Islet precursor cell (in vitro differentiated cells): Measurements from ENCODE around the gene PCMT1.
"Not testable (repeated sequence)": the region's sequence is repeated elsewhere in the genome, so short reads cannot be mapped to it uniquely, and the experiment has no call there.

Experiments
- DNase-seq: peaks from one replicate; pipeline ENCODE4 v3.0.0-alpha.2; 2018

PCMT1 gene

GRCh38 chr6:149749594-149750135, at the start of gene PCMT1:
Gene PCMT1 (plus strand): TSS chr6:149749741. CDS start chr6:149749902, 161 bp downstream.
- DNase-seq: peak; percentile 97

DNA sequence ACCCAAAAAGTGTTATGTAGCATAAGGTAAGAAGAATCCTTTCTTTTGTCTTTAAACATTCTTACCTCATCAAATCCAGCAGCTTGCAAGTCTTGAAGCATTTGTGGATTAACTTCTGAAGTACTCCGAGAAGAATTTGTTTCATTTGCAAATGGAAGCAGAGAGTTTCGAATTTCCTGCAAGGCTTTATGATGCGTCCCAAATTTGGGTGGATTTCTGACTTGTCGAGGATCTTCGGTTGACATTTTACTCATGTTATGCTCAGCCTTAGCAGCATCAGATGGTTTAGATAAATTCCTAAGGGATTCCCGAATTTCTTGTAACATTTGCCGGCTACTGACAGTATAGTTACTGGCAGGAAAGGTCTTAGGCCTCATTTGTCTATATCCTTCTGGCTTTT, 47.8 kb upstream of the PCMT1 start:
- no peak for DNase-seq

GRCh38 chr6:149711711-149712110, 37.8 kb upstream of the PCMT1 start:
- no peak for DNase-seq

GRCh38 chr6:149714442-149714841, 35.1 kb upstream of the PCMT1 start:
- no peak for DNase-seq

DNA sequence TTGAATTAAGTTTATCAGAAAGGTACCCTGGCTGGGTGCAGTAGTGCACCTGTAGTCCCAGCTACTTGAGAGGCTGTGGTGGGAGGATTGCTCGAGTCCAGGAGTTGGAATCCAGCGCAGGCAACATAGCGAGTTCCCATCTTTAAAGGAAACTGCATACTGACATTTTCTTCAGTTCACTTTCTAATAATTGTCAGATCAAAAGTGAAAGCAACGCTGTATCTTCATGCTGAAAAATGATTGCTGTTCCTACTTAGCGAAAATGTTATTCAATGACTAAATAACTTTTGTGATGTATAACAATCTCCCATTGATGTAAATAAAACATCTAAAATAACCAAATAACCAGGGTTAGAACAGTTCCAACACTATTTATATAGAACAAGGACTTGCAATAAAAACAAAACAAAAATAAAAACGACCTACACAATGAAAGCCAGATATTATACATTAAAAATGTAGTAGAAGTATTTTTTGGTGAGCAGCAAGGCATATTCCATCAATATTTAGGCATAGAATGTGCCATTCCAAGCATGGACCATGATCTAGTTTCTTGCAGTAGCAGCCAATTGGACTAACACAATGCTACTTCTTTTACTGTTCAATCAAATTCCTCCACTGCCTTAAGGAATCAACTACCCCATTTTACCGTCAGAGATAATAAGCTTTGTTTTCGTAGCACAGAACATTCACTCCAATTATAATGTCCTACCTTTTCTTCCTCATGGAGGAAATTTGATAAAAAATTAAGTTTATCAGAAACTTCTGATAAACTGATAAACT, 33.2 kb upstream of the PCMT1 start:
- no peak for DNase-seq

DNA sequence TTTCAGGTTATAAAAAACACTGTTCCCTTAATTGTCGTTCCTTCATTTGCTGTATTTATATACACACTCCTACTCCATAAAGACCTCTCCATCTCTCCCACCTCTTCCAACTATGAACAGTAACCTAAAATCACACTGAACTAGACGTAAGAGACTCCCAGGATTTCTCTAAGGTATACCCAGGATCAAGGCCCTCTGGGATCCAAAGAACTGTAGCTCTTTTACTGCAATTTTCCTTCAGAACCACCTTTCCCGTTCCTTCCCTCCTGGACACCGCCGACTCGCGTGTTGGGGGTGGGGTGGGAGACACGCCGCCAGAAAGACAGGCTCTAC, 32.3 kb upstream of the PCMT1 start:
- DNase-seq: no peak

DNA sequence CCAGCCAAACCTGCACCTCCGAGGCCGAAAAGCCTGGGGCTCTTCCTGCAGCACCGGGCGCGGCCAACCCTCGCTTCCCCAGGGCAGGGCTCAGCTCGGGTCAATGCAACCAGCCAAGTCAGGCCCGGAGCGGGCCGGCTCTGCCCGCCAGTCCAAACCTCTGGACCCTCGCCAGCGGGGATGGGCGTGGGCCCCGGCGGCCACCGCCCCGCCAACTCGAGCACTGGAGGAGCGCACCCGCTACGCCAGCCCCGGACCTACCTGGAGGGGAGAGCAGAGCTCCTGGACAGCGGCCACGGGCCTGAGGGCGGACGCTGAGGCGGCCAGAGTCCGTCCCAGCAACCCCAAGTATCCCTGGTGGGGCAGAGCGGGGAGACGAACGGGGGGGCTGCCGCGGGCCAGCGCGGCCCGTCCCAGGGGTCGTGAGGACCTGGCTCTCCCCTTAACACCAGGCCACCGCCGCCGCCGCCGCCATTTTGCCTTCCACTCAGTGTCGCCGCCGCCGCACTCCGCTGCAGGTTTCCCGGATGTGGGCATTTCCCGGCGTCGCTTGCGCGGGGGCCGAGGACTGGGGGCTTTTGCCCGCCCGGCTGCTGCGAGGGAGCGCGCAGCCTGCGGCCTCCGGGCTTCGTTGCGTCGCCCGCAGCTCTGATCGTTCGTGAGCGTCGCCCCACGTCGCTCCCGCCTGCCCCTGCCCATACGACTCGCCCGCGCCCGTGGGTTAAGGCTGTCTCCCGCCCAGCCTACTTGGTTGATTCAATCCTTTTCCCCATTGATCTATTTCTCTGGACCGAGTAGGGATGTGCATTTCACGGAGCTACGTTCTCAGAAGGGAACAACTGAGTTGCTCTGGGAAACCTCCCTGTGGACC, 31.7 kb upstream of the PCMT1 start, which contains the start of gene LATS1:
Gene LATS1 (minus strand): TSS at position 514 of the 871 bp plus-strand sequence. CDS start 15,975 bp downstream, outside the sequence.
- peak; percentile 96 for DNase-seq

GRCh38 chr6:149719531-149719930, 30.0 kb upstream of the PCMT1 start:
- DNase-seq: no peak

- DNase-seq: no peak
These were observed 26.3 kb upstream of the PCMT1 start for GRCh38 chr6:149723262-149723661.

- peak; percentile 87 for DNase-seq
These were observed 25.6 kb upstream of the PCMT1 start for GRCh38 chr6:149723771-149724417.

DNA sequence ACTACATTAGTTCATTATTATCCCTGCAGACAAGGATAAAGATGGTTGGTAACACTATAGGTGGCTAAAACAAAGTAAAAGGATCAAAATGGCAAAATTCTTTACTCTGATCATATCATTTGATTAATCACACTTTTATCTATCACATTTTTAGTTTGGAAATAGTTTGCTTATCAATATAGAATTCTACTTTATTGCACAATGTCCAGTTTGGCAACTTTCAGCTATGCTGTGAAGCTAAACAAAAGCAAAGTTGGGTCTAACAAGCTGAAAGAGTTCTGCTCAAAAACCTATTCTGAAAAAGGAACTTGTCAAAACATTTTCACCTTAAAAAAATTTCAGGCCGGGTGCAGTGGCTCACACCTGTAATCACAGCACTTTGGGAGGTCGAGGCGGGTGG, 23.8 kb upstream of the PCMT1 start:
- no peak for DNase-seq

DNA sequence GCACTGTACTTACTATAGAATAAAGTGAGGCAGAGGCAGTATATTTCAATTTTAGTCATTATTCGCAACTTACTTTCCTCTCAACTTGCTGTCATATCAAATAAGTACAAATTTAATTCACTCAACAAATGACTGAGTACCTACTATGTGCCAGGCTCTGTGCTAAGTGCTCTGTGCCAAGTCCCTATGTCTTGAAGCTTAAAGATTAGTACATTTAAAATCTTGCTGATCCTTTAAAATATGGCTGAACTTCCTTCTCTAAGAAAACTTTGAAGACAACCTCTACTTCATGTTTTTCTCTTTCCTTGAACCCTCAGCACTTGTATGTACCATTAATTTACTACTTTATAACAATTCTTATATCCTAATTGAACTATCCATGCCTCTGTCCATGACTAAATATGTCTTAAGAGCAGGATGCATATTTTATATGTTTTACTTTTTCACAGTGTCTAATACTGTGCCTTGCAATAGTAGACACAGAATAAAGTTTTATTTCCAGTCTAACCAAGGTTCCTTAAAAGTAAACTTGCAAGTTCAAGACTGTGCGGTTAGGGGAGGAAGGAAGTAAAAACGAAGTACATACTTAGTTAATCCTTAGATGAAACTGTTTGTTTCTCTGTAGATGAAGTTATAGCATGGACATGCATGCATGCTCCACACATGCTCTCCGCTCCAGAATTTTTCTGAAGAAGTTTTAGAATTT, 21.6 kb upstream of the PCMT1 start:
- DNase-seq: no peak

DNA sequence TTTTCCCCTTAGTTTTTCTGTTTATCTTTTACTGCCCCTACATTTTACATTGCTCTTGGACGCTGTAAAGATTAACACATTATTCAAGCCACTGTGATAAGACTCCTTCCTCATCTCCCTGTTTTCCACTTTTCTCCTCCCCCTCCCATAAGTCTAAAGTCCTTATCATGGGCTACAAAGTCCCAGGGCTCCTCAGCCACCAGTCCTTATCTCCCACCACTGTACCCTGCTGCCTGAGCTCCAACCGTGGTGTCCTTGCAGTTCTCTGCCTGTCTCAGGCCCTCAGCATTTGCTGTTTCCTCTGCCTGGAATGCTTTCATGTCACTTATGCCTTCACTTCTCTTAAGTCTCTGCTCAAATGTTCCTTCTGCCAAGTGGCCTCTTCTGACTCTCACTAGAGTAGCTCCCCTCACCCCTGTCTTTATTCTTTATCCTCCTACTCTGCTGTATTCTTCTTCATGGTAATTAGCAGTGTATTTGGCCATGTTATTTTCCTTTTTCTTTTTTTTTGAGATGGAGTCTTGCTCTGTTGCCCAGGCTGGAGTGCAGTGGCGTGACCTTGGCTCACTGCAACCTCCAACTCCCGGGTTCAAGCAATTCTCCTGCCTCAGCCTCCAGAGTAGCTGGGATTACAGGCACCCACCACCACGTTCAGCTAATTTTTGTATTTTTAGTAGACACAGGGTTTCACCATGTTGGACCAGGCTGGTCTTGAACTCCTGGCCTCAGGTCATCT, 20.9 kb upstream of the PCMT1 start:
- DNase-seq: peak; percentile 61

DNA sequence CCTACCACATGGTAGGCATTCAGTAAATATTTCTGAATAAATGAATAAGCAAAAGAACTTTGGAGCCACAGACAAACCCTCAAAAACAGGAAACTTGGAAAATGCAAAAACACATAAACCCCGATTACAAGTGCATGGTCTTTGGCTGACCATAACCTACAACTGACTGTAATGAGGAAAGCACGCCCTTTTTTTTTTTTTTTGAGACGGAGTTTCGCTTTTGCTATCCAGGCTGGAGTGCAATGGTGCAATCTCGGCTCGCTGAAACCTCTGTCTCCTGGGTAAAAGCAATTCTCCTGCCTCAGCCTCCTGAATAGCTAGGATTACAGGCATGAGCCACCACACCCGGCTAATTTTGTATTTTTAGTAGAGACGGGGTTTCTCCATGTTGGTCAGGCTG, 19.7 kb upstream of the PCMT1 start:
- DNase-seq: no peak

DNA sequence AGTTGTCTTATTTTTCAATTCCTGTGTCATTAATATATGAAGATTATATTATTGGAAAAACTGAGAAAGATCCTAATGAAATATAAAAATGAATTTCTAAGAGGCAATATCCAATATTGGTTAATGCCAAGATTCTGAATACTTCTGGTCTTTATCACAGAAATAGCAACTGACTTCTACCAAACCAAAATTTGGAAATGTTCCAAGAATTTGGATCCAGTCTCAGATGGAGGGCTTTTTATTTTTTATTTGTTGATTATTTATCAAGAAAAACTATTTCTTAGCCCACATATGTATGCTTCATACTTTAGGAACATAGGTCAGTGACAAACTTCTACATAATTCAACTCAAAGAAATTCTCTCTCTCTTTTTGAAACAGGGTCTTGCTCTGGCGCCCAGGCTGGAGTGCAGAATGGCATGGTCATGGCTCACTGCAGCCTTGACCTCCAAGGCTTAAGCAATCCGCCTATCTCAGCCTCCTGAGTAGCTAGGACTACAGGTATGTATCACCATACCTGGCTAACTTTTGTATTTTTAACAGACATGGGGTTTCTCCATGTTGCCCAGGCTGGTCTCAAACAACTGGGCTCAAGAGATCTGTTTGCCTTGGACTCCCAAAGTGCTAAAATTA, 16.3 kb upstream of the PCMT1 start:
- DNase-seq: no peak

GRCh38 chr6:149734915-149735314, 14.6 kb upstream of the PCMT1 start:
- DNase-seq: no peak

GRCh38 chr6:149745252-149745651, 4.3 kb upstream of the PCMT1 start:
- DNase-seq: not testable (repeated sequence)

DNA sequence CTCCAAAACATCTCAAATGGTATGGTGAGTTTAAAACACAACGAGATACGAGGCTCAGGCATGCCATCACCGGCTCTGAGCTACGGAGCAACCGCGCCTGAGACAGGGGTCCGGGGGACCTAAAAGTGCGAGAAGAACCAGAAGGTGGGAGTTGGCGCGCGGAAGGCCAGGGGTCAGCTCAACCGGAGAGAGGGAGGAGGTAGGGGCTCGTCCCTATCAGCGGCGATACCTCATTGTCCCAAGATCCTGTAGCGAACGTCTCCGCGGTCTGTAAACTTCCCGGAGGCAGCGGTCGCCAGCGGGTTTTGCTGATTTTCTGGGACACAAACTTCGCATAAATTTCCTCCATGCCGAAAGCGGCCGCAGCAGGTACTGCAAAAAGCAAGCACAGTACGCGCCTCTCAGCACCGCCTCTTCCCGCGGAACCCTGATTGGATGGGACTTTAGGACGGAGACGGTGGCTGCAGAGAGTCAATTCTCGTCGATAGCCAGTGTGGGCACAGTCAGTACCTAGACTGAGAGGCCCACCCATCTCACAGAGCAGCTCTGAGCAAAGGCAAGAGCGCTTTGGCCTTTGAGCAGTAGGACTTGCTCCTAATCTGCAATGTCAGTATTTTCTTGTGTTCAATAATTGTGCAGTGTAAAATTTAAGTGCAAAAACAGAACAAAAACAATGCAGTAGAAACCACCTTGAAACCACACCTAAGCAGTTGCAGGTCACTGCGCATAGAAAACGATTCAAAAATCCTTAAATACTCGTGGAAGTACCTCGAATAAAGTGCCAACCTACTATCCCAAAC, 3.2 kb upstream of the PCMT1 start, which contains the start of gene NUP43:
Gene NUP43 (minus strand): TSS at position 383 of the 800 bp plus-strand sequence. CDS start 34 bp downstream, at position 349.
- peak; percentile 97 for DNase-seq

- not testable (repeated sequence) for DNase-seq
These were observed 403 bp upstream of the PCMT1 start for GRCh38 chr6:149749082-149749593.

- peak; percentile 93 for DNase-seq
These were observed 632 bp downstream of the PCMT1 start for GRCh38 chr6:149750136-149750609.
